GM12878 (cell line): ENCODE measurements around the gene SLCO3A1. TPM values are rescaled to one million over a fixed set of nuclear protein-coding genes. Genes with fewer than 3 reads are reported as not detected.

Experiments used
- ATAC-seq: fragments of 200-7000 bp; cut with Tn5 transposase; 3 replicates; pipeline ENCODE4 v1.9.1; 2020; ENCODE audit warnings: mild to moderate bottlenecking, moderate library complexity
- BruUV-seq: library from RNA; stranded (reverse); fragments of 400-500 nt; replicated peaks from 2 replicates; lab custom pipeline; 2021; lab: Mats Ljungman, UMichigan
- CTCF ChIA-PET: fragments of 300-600 bp; sonication (Branson Sonifier 250); formaldehyde crosslinking; extraction: SDS; loops from one replicate; lab custom pipeline; 2021; ENCODE audit warnings: inconsistent platforms; lab: Yijun Ruan, JAX
- POLR2A ChIA-PET: fragments of 350-600 bp; formaldehyde crosslinking; extraction: SDS; loops from one replicate; lab custom pipeline; 2021; ENCODE audit warnings: inconsistent platforms; lab: Charles Lee
- RAD21 ChIA-PET: fragments of 300-600 bp; sonication (Branson Sonifier 250); formaldehyde crosslinking; loops from one replicate; lab custom pipeline; 2023; ENCODE audit warnings: antibody characterized with exemption; ENCODE audit not compliant: unreplicated experiment; lab: Charles Lee
- SMC1A ChIA-PET: fragments of 300-600 bp; sonication (Branson Sonifier 250); formaldehyde crosslinking; loops from one replicate; lab custom pipeline; 2023; ENCODE audit not compliant: unreplicated experiment, uncharacterized antibody; lab: Charles Lee
- DNase-seq: peaks from one replicate; pipeline ENCODE4 v3.0.0-alpha.2; 2011; ENCODE audit warnings: low read depth, low spot score
- FAIRE-seq: peaks from 3 replicates; lab custom pipeline; 2011; peaks lifted over from hg19 to GRCh38; lab: Jason Lieb, UNC
- H2AFZ ChIP-seq: 2 replicates; pipeline ENCODE4 v1.6.0; 2011; ENCODE audit warnings: low read depth, low read length, control low read depth; ENCODE audit not compliant: control insufficient read depth
- H3K27ac ChIP-seq: 2 replicates; pipeline ENCODE4 v1.5.1; 2011; ENCODE audit warnings: control low read depth; ENCODE audit not compliant: control insufficient read depth, insufficient read depth
- H3K27me3 ChIP-seq, 2 experiments: replicated peaks in 1 of 2; 2 replicates each; pipeline versions ENCODE4 v1.6.0 to v1.6.1; 2011; ENCODE audit warnings: low read length in 1 of 2; ENCODE audit not compliant: control insufficient read depth in 2 of 2, insufficient read depth in 2 of 2
- H3K36me3 ChIP-seq, 2 experiments: 2 replicates each; pipeline ENCODE4 v1.5.1; 2011; ENCODE audit warnings: low read length in 1 of 2; ENCODE audit not compliant: control insufficient read depth in 2 of 2, insufficient read depth in 2 of 2
- H3K4me1 ChIP-seq: 2 replicates; pipeline ENCODE4 v1.6.1; 2011; ENCODE audit warnings: mild to moderate bottlenecking, low read length, moderate library complexity, mixed read lengths; ENCODE audit not compliant: control insufficient read depth, insufficient read depth
- H3K4me2 ChIP-seq: 2 replicates; pipeline ENCODE4 v1.6.0; 2011; ENCODE audit warnings: control low read depth; ENCODE audit not compliant: control insufficient read depth, insufficient read depth
- H3K4me3 ChIP-seq: fragments of 200-600 bp; sonication (generic); 2 replicates; pipeline ENCODE4 v1.5.1; 2016
- H3K79me2 ChIP-seq: 2 replicates; pipeline ENCODE4 v1.6.0; 2011; ENCODE audit warnings: low read length; ENCODE audit not compliant: control insufficient read depth, insufficient read depth
- H3K9ac ChIP-seq: 2 replicates; pipeline ENCODE4 v1.8.0; 2011; ENCODE audit warnings: low read length, control low read depth, mixed read lengths; ENCODE audit not compliant: control insufficient read depth, insufficient read depth
- H3K9me3 ChIP-seq: replicated peaks from 3 replicates; pipeline ENCODE4 v1.5.1; 2011; ENCODE audit warnings: mild to moderate bottlenecking, low read length; ENCODE audit not compliant: control insufficient read depth, insufficient read depth
- H4K20me1 ChIP-seq: 2 replicates; pipeline ENCODE4 v1.6.0; 2011; ENCODE audit not compliant: control insufficient read depth, insufficient read depth
- LARP7 ChIP-seq: fragments of 450-650 bp; IDR thresholded peaks from 2 replicates; pipeline ENCODE4 v1.6.1; 2017; ENCODE audit warnings: mild to moderate bottlenecking
- WGBS: methylation state at CpG from one replicate; pipeline ENCODE4 v1.1.6; 2016; ENCODE audit warnings: low lambda C conversion rate; ENCODE audit not compliant: insufficient replicate concordance, insufficient coverage; ENCODE audit errors: missing lambda C conversion rate; 5-methylcytosine and 5-hydroxymethylcytosine counted together
- in situ Hi-C: fragments of 300-500 bp; cut with MboI; formaldehyde crosslinking; loops from 9 replicates; pipeline ENCODE4 v1.14.3; 2018; ENCODE audit warnings: mixed read lengths
- intact Hi-C: fragments of 100-400 bp; cut with micrococcal nuclease; formaldehyde crosslinking; loops from one replicate; pipeline ENCODE4 v1.14.2; 2022; ENCODE audit not compliant: unreplicated experiment
- polyA plus RNA-seq, 11 experiments: library from polyadenylated mRNA; depleted of rRNA in 4 of 11; unstranded in 6 of 11; stranded (reverse) in 5 of 11; fragments of >200 nt; fragmentation: Nextera tagmentation in 4 of 11; fragmentation: Illumina TruSeq in 1 of 11; extraction: Ambion mirVana in 4 of 11; extraction: Trizol in 1 of 11; gene quantifications; 1 replicate in 1 of 11; 2 replicates in 10 of 11; pipeline versions ENCODE4 v1.2.1 to v1.2.3, GENCODE V29; 2011 to 2016; ENCODE audit warnings: inconsistent platforms in 2 of 11, missing spikeins in 2 of 11, low read depth in 1 of 11
- total RNA-seq, 4 experiments: library from RNA; depleted of rRNA in 3 of 4; stranded (reverse); fragments of >200 nt in 3 of 4; fragmentation: Illumina TruSeq in 1 of 4; extraction: Trizol in 1 of 4; gene quantifications; 2 replicates each; pipeline versions ENCODE4 v1.2.1 to v1.2.3, GENCODE V29; 2013 to 2021
- TF ChIP-seq, protein P1 (sequence below): fragments of 450-650 bp; formaldehyde crosslinking; IDR thresholded peaks from 2 replicates; pipeline ENCODE4 v1.4.0; 2020; ENCODE audit warnings: mild to moderate bottlenecking, moderate library complexity

Gene SLCO3A1
- total and polyA plus RNA-seq, 10 of the 15 experiments (the other 5 are each of a cell fraction or from before 2014, with no cell fraction given): 0.05 to 5.9 (median 0.31) TPM

DNA sequence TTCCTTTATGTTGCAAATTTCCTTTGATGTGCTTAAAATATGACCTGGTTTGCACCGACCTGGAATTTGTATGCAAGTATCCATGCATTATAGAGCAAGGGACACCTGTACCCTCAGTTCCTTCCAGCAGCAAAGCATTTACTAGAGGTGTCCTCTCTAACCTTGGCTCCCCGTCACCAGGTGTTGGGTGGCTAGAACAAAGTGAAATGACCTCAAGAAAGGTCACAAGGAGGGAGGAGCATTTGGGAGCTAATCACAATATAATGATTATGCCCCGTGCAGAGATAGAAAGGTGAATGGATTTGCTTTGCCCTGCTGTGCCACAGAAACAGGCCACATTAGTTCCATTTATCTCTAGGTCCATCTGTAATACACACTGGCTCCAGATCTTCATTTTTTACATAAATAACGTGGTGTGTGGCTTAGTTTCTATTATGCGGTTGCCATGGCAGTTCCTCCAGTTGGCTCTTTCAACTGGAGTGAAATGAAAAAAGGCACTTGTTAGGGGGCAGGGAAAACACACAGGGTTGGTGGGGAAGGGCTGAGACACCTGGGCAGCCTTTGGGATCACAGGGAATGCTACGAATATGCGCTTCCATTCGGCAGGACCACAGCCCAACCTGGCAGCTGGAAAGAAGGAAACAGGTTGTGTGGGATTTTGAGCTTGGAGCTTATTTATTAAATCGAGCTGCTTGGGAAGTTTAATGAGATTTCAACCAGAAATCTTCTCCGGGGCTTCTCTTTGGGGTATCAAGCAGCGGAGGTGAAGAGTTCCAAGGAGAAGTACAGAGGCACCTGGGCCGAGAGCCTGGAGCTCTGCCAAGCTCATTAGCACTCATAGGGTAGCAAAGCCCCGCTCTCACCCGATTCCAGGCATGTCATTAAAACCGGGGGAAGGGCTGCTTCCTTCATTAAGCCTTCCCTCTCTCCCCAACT lies 306.7 kb downstream of the SLCO3A1 start:
- in situ Hi-C loops: no loop called here
- no TSS peak for BruUV-seq
- intact Hi-C loops: no loop called here

More for the DNA sequence above, 306.7 kb downstream of the SLCO3A1 start:
- WGBS: 85% methylated on average over 15 of the region's 15 CpGs
- H3K9me3 ChIP-seq: no peaks in the 10 kb centered on the region
- no peak for TF ChIP-seq LARP7
- TF ChIP-seq, protein P1, sequence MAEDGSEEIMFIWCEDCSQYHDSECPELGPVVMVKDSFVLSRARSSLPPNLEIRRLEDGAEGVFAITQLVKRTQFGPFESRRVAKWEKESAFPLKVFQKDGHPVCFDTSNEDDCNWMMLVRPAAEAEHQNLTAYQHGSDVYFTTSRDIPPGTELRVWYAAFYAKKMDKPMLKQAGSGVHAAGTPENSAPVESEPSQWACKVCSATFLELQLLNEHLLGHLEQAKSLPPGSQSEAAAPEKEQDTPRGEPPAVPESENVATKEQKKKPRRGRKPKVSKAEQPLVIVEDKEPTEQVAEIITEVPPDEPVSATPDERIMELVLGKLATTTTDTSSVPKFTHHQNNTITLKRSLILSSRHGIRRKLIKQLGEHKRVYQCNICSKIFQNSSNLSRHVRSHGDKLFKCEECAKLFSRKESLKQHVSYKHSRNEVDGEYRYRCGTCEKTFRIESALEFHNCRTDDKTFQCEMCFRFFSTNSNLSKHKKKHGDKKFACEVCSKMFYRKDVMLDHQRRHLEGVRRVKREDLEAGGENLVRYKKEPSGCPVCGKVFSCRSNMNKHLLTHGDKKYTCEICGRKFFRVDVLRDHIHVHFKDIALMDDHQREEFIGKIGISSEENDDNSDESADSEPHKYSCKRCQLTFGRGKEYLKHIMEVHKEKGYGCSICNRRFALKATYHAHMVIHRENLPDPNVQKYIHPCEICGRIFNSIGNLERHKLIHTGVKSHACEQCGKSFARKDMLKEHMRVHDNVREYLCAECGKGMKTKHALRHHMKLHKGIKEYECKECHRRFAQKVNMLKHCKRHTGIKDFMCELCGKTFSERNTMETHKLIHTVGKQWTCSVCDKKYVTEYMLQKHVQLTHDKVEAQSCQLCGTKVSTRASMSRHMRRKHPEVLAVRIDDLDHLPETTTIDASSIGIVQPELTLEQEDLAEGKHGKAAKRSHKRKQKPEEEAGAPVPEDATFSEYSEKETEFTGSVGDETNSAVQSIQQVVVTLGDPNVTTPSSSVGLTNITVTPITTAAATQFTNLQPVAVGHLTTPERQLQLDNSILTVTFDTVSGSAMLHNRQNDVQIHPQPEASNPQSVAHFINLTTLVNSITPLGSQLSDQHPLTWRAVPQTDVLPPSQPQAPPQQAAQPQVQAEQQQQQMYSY (CRISPR knock-in tag): no peak
- H3K27ac ChIP-seq: peak overlapping the region; percentile 54; the same call in 1 of the 2 replicates
- ChIA-PET POLR2A (no interaction called here), SMC1A (interaction anchor here (0.6 to 1.3 kb wide), 2 partner anchors 58 to 1047 kb away, joined by 3 to 6 read pairs; no protein-coding TSS in a partner anchor), RAD21 (interaction anchor here (1.1 kb wide), 1 partner anchor 9 kb away, joined by 6 read pairs; no protein-coding TSS in a partner anchor), CTCF (no interaction called here)
- H3K4me1 ChIP-seq: peaks cover 19% of the 10 kb centered on the region
- no peaks in the 10 kb centered on the region for H4K20me1 ChIP-seq
- no peaks in the 10 kb centered on the region for H3K36me3 ChIP-seq
- no peak for FAIRE-seq
- ATAC-seq: no peak
- no peak overlapping the region for H3K4me2 ChIP-seq
- H2AFZ ChIP-seq: no peak overlapping the region; the same call in 1 of the 2 replicates
- H3K27me3 ChIP-seq: no peaks in the 10 kb centered on the region
- H3K79me2 ChIP-seq: no peaks in the 10 kb centered on the region
- H3K9ac ChIP-seq: no peak overlapping the region
- no peak overlapping the region for H3K4me3 ChIP-seq
- DNase-seq: no peak
